ENCODE data around the gene ZDHHC6.

The ZDHHC6 gene

GRCh38 chr10:112446855-112447619, at the start of gene ZDHHC6, which contains the start of gene VTI1A:
Gene ZDHHC6 (minus strand): TSS chr10:112446914. CDS start chr10:112445436, 1,478 bp downstream.
Gene VTI1A (plus strand): TSS chr10:112447215. CDS start chr10:112447374, 159 bp downstream.
- ChIA-PET CTCF (interaction anchor here (0.6 to 3.6 kb wide), 7 partner anchors 9 to 34 kb away, joined by 3 to 14 read pairs (median 4); no protein-coding TSS in a partner anchor), POLR2A (interaction anchor here (1.1 kb wide), 1 partner anchor 8 kb away, joined by 3 read pairs; no protein-coding TSS in a partner anchor)
- DNase-seq (ENCODE audit: extremely low spot score): peak; percentile 86
- no peak for TF ChIP-seq CTCF (IDR thresholded peaks at IDR 0.05; ENCODE audit: control extremely low read depth, extremely low read depth, low read depth, missing control alignments)

GRCh38 chr10:112492736-112493135, 46.0 kb upstream of the ZDHHC6 start:
- ChIA-PET CTCF (interaction anchor here (0.8 to 2.2 kb wide), 3 partner anchors 8 to 16 kb away, joined by 3 to 14 read pairs (median 6); no protein-coding TSS in a partner anchor), POLR2A (no interaction called here)
- no peak for DNase-seq (ENCODE audit: extremely low spot score)
- no peak for TF ChIP-seq CTCF (IDR thresholded peaks at IDR 0.05; ENCODE audit: control extremely low read depth, extremely low read depth, low read depth, missing control alignments)

GRCh38 chr10:112491144-112491543, 44.4 kb upstream of the ZDHHC6 start:
- ChIA-PET POLR2A (no interaction called here), CTCF (interaction anchor here (0.8 to 2.2 kb wide), 5 partner anchors 10 to 354 kb away, joined by 3 to 14 read pairs (median 6); no protein-coding TSS in a partner anchor)
- TF ChIP-seq CTCF (IDR thresholded peaks at IDR 0.05; ENCODE audit: control extremely low read depth, extremely low read depth, low read depth, missing control alignments): no peak
- DNase-seq (ENCODE audit: extremely low spot score): no peak

GRCh38 chr10:112490545-112490944, 43.8 kb upstream of the ZDHHC6 start:
- ChIA-PET CTCF (interaction anchor here (1.3 to 2.2 kb wide), 3 partner anchors 14 to 353 kb away, joined by 3 to 14 read pairs (median 7); no protein-coding TSS in a partner anchor), POLR2A (no interaction called here)
- TF ChIP-seq CTCF (IDR thresholded peaks at IDR 0.05; ENCODE audit: control extremely low read depth, extremely low read depth, low read depth, missing control alignments): no peak
- no peak for DNase-seq (ENCODE audit: extremely low spot score)

- no peak for TF ChIP-seq CTCF (IDR thresholded peaks at IDR 0.05; ENCODE audit: control extremely low read depth, extremely low read depth, low read depth, missing control alignments)
- POLR2A ChIA-PET: no interaction called here
- DNase-seq (ENCODE audit: extremely low spot score): no peak
- CTCF ChIA-PET: interaction anchor here (1.1 to 2.2 kb wide), 3 partner anchors 13 to 866 kb away, joined by 3 to 5 read pairs (median 3); no protein-coding TSS in a partner anchor
Measured at GRCh38 chr10:112487964-112488363, 41.2 kb upstream of the ZDHHC6 start.

- CTCF ChIA-PET: interaction anchor here (1.0 to 1.5 kb wide), 2 partner anchors 12 to 14 kb away, joined by 3 to 13 read pairs; no protein-coding TSS in a partner anchor
- TF ChIP-seq CTCF (IDR thresholded peaks at IDR 0.05; ENCODE audit: control extremely low read depth, extremely low read depth, low read depth, missing control alignments): no peak
- POLR2A ChIA-PET: interaction anchor here (0.7 kb wide), 1 partner anchor 12 kb away, joined by 4 read pairs; no protein-coding TSS in a partner anchor
- no peak for DNase-seq (ENCODE audit: extremely low spot score)
Measured at GRCh38 chr10:112484399-112484798, 37.7 kb upstream of the ZDHHC6 start.
